Adrenal gland (tissue), 5 donors: ENCODE results near the gene IMPA2.

Experiments used
- POLR2A ChIP-seq, 2 donors: fragments of 450-650 bp; IDR thresholded peaks; one replicate each; pipeline ENCODE4 v1.6.1; 2017; ENCODE audit warnings: antibody characterized with exemption in 2 of 2, mild to moderate bottlenecking in 2 of 2, moderate library complexity in 1 of 2
- TF ChIP-seq, protein P1 (sequence below), 6 experiments: fragments of 450-650 bp in 4 of 6; fragments of 200-600 bp in 2 of 6; sonication (generic) in 1 of 6; IDR thresholded peaks; 1 replicate in 5 of 6; 2 replicates in 1 of 6; pipeline versions ENCODE4 v1.5.1 to v1.8.0; 2016 to 2021; ENCODE audit warnings: antibody characterized with exemption in 6 of 6, mild to moderate bottlenecking in 2 of 6, moderate library complexity in 1 of 6
- donor health status: DM: no; HTN: no; CAD: no.

- TF ChIP-seq, protein P1, sequence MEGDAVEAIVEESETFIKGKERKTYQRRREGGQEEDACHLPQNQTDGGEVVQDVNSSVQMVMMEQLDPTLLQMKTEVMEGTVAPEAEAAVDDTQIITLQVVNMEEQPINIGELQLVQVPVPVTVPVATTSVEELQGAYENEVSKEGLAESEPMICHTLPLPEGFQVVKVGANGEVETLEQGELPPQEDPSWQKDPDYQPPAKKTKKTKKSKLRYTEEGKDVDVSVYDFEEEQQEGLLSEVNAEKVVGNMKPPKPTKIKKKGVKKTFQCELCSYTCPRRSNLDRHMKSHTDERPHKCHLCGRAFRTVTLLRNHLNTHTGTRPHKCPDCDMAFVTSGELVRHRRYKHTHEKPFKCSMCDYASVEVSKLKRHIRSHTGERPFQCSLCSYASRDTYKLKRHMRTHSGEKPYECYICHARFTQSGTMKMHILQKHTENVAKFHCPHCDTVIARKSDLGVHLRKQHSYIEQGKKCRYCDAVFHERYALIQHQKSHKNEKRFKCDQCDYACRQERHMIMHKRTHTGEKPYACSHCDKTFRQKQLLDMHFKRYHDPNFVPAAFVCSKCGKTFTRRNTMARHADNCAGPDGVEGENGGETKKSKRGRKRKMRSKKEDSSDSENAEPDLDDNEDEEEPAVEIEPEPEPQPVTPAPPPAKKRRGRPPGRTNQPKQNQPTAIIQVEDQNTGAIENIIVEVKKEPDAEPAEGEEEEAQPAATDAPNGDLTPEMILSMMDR (IDR thresholded peaks at IDR 0.05): no peak
- no peak for TF ChIP-seq POLR2A (IDR thresholded peaks at IDR 0.05)
Observed at GRCh38 chr18:12010187-12010802, 29.0 kb downstream of the IMPA2 start.
